ENCODE results near the gene ASIC4.

Gene ASIC4

DNA sequence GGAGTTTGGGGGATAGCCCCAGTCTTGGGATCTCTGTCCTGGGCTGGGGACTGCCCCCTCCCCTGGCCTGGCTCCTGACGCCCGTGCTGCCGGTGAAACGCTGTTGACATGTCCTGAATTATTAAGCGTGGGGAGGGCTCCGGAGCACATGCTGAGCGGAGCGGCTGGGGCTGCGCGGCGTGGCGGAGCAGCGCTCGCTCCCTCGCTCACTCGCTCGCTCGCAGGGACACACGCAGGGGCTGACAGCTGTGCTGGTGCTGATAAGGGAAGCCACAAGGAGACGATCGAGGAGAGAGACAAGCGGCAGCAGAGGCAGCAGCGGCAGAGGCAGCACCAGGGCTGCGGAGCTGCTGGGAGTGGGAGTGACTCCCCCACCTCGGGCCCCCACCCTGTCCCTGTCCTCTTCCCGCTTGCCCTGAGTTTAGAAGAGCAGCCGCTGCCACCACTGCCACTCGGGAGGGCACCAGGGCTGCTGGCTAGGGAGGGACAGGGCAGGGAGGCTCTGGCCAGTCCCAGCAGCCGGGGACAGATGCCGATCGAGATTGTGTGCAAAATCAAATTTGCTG is at the start of gene ASIC4:
Gene ASIC4, plus strand, starts transcription at position 287 of the 566 bp plus-strand sequence. Its CDS starts 243 bp downstream, at position 530.
- H3K4me3 ChIP-seq (replicated peaks; ENCODE audit: low read depth, low read length) = no peak within 1 kb of the TSS
- TF ChIP-seq, protein P1, sequence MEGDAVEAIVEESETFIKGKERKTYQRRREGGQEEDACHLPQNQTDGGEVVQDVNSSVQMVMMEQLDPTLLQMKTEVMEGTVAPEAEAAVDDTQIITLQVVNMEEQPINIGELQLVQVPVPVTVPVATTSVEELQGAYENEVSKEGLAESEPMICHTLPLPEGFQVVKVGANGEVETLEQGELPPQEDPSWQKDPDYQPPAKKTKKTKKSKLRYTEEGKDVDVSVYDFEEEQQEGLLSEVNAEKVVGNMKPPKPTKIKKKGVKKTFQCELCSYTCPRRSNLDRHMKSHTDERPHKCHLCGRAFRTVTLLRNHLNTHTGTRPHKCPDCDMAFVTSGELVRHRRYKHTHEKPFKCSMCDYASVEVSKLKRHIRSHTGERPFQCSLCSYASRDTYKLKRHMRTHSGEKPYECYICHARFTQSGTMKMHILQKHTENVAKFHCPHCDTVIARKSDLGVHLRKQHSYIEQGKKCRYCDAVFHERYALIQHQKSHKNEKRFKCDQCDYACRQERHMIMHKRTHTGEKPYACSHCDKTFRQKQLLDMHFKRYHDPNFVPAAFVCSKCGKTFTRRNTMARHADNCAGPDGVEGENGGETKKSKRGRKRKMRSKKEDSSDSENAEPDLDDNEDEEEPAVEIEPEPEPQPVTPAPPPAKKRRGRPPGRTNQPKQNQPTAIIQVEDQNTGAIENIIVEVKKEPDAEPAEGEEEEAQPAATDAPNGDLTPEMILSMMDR (IDR thresholded peaks at IDR 0.05; ENCODE audit: insufficient read depth, low read length, poor library complexity, severe bottlenecking) = no peak
- DNase-seq (ENCODE audit: extremely low read depth, insufficient read length) = no peak
- H3K36me3 ChIP-seq (ENCODE audit: control insufficient read depth, insufficient read depth, low read length) = no peaks in the 10 kb centered on the region
- peaks cover 4% of the 10 kb centered on the region for H3K27me3 ChIP-seq (replicated peaks; ENCODE audit: control insufficient read depth, insufficient read depth, low read length)

GRCh38 chr2:219465659-219466561 is 48.4 kb upstream of the ASIC4 start:
- TF ChIP-seq, protein P1 (IDR thresholded peaks at IDR 0.05; ENCODE audit: insufficient read depth, low read length, poor library complexity, severe bottlenecking) = no peak
- DNase-seq (ENCODE audit: extremely low read depth, insufficient read length) = no peak
- Histone ChIP-seq H3K27me3 (replicated peaks; ENCODE audit: control insufficient read depth, insufficient read depth, low read length) (peaks cover 2% of the 10 kb centered on the region; the same call in 1 of the 2 replicates), H3K4me3 (replicated peaks; ENCODE audit: low read depth, low read length) (no peak overlapping the region), H3K36me3 (ENCODE audit: control insufficient read depth, insufficient read depth, low read length) (no peaks in the 10 kb centered on the region)

DNA sequence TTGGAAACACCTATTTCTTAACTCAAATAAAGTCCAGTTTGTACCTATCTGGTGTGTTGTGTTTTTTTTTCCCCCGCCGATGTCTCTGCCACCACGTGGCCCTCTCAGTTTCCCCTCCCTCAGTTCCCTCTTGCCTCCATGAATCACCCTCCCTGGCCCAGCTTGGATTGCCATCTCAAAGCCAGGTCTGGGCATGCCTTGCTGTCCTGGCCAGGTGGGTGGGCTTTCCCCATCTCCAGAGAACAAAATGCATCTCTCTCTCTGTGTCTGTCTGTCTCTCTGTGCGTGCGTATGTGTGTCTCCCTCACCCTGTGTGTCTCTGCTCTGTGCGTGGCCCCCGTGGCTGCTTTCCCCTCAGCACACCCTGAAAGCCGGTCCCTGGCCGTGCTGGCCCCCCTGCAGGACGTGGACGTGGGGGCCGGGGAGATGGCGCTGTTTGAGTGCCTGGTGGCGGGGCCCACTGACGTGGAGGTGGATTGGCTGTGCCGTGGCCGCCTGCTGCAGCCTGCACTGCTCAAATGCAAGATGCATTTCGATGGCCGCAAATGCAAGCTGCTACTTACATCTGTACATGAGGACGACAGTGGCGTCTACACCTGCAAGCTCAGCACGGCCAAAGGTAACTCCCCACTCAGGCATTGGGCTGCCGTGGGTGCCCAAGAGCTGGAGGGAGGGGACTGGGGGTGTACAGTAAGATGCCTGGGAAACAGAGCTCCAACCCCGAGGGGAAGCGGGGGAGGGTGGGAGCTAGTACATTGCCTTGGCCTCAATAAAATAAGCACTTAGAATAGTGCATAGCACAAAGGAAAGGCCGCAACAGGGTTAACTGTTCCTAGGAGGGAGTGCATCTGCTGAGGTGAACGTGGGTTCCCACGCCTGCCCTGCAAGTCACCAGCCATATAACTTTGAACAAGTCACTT is 47.2 kb upstream of the ASIC4 start:
- H3K4me3 ChIP-seq (replicated peaks; ENCODE audit: low read depth, low read length) = no peak overlapping the region
- no peaks in the 10 kb centered on the region for H3K36me3 ChIP-seq (ENCODE audit: control insufficient read depth, insufficient read depth, low read length)
- TF ChIP-seq, protein P1 (IDR thresholded peaks at IDR 0.05; ENCODE audit: insufficient read depth, low read length, poor library complexity, severe bottlenecking) = no peak
- H3K27me3 ChIP-seq (replicated peaks; ENCODE audit: control insufficient read depth, insufficient read depth, low read length) = peaks cover 2% of the 10 kb centered on the region; the same call in 1 of the 2 replicates
- no peak for DNase-seq (ENCODE audit: extremely low read depth, insufficient read length)

GRCh38 chr2:219467736-219468075 is 46.6 kb upstream of the ASIC4 start:
- Histone ChIP-seq H3K27me3 (replicated peaks; ENCODE audit: control insufficient read depth, insufficient read depth, low read length) (peaks cover 2% of the 10 kb centered on the region; the same call in 1 of the 2 replicates), H3K4me3 (replicated peaks; ENCODE audit: low read depth, low read length) (no peak overlapping the region), H3K36me3 (ENCODE audit: control insufficient read depth, insufficient read depth, low read length) (no peaks in the 10 kb centered on the region)
- TF ChIP-seq, protein P1 (IDR thresholded peaks at IDR 0.05; ENCODE audit: insufficient read depth, low read length, poor library complexity, severe bottlenecking) = no peak
- no peak for DNase-seq (ENCODE audit: extremely low read depth, insufficient read length)

- no peak for DNase-seq (ENCODE audit: extremely low read depth, insufficient read length)
- H3K27me3 ChIP-seq (replicated peaks; ENCODE audit: control insufficient read depth, insufficient read depth, low read length) = peaks cover 2% of the 10 kb centered on the region; the same call in 1 of the 2 replicates
- TF ChIP-seq, protein P1 (IDR thresholded peaks at IDR 0.05; ENCODE audit: insufficient read depth, low read length, poor library complexity, severe bottlenecking) = no peak
- H3K36me3 ChIP-seq (ENCODE audit: control insufficient read depth, insufficient read depth, low read length) = no peaks in the 10 kb centered on the region
- H3K4me3 ChIP-seq (replicated peaks; ENCODE audit: low read depth, low read length) = no peak overlapping the region
These were observed 45.7 kb upstream of the ASIC4 start for GRCh38 chr2:219468410-219469185.

Data from GM06990 (cell line).